GF-D8 (cell line): Measurements from ENCODE around the gene DPYD.

Source experiments
- DNase-seq: peaks from one replicate; lab custom pipeline; 2025; lab: John Stamatoyannopoulos, UW

DPYD gene

GRCh38 chr1:97920832-97921571 is at the start of gene DPYD:
Gene DPYD (minus strand): TSS chr1:97921034. CDS start chr1:97920922, 112 bp downstream.
- peak; percentile 71 for DNase-seq

GRCh38 chr1:97960470-97960869 is 39.6 kb upstream of the DPYD start:
- no peak for DNase-seq

- DNase-seq, result no peak
Measured at GRCh38 chr1:97947695-97948094, 26.9 kb upstream of the DPYD start.

GRCh38 chr1:97943354-97943753 is 22.5 kb upstream of the DPYD start:
- DNase-seq, result no peak

DNA sequence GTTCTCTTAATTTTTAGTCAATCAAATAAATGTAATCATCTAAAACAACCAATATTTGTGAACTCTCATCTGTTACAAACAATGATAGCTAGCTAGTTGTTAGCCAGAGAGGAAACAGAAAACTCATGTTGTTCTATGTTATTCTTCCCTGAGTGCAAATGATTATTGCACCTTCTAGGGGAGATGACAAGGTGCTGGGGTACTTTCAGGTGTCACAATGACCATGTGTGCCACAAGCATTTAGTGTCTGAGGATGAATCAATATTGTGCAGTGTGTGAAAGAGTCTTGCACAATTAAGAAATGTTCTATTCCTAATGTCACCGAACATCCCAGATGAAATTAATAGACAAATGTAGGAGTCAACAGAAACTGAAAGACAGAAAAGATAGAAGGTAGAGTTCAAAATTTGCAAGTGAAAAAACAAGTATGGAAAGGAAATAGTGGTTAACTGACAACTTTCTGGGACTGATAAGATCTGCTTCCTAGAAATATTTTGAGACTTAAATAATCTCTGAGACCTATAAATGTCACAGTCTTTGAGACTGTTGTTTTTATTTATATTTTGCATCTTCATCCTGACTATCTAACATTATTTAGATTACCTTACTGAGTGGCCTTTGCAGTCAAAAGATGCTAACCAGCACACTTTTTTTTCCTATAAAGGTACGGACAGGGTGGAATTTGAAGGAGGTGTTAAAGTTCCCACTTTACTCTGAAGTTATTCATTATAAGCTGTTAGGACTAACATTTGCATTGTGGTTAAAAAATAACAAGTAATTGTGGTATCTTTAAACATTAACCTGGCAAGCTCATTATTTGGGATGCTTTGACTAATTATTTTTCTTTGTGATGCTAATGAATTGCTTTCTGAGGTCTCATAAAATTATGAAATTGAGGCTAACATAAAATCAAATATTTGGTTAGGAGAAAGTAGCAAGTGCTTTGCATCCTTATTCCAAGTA is 21.6 kb upstream of the DPYD start:
- DNase-seq, result no peak

DNA sequence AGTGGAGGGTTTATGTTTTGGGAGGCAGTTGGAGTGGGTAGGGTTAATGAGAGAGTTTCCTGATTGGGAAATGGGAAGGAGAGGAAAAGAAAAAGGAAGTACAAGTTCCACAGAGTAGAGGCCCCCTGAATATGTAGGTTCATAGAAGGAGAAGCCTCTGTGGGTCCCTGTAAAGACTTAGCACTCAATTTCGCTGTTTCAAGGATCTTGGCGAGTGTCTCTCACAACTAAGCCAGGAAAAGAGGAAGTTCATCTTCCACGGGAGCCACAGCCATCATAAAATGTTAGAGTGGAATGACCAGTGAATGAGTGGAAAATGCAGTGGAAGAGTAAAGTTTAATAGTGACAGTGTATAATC is 17.4 kb upstream of the DPYD start:
- DNase-seq, result peak; percentile 73

- no peak for DNase-seq
Measured at GRCh38 chr1:97936976-97937375, 16.1 kb upstream of the DPYD start.

- DNase-seq, result no peak
Measured at GRCh38 chr1:97934491-97934890, 13.7 kb upstream of the DPYD start.

DNA sequence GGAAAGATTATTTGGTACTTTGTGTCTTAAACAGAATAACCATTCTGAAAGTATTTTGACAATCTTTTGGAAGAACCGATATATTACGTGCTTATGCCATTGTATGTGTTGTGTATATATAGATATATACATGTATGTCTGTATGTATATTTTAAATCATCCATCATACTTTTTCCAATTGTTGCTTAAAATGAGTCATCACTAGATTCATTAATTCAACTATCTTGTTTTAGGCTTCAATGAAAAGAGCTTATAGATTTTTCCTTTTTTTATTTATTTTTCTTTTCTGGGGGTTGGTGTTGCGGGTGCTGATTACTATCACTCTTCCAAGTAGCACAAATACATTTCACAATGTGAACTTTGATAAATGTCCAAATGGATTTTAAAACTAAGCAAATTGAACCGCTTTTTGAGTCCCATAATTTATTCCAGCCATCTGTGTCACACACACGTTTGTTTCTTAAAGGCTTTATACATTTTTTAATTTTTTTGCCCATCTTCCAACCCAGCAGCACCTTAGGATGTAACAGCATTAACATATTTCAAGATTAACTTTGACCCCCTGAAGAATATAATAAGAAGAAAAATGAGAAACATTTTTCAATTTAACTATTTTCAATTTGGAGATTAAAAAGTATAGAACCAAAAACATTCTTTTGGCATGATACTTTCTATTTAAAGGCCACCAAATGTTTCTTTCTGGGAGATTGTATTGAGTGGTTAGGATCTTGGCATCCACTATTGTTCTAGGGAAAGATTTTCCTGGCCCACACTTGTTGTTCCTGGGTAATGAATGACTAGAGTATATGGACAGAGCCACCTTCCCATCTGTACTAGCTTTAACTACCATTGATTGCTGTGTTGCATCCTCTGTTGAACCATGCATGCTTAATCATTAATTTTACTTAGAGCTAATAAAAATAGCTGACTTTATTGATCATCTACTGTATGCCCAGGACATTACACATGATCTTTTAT is 9.3 kb upstream of the DPYD start:
- DNase-seq, result no peak

- DNase-seq, result no peak
Measured at GRCh38 chr1:97926017-97926708, 5.3 kb upstream of the DPYD start.

GRCh38 chr1:97925151-97925550 is 4.3 kb upstream of the DPYD start:
- no peak for DNase-seq

DNA sequence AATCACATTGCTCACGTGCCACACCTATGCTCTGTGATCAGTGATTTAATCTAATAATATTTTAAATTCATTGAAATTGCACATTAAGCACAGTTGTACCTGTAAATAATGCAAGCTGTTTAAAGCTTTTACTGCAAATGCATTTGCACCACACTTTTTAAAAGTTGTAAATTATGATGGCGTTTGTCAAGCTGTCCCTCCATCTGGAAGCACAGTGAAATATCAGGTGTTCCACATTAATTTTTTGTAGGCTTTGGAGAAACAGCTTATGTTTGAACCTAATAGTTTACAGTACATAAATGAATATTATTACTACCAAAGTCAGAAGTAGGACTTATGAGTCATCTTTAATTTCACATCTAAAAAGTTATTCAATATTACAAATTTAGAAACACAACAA is 3.0 kb upstream of the DPYD start:
- no peak for DNase-seq

DNA sequence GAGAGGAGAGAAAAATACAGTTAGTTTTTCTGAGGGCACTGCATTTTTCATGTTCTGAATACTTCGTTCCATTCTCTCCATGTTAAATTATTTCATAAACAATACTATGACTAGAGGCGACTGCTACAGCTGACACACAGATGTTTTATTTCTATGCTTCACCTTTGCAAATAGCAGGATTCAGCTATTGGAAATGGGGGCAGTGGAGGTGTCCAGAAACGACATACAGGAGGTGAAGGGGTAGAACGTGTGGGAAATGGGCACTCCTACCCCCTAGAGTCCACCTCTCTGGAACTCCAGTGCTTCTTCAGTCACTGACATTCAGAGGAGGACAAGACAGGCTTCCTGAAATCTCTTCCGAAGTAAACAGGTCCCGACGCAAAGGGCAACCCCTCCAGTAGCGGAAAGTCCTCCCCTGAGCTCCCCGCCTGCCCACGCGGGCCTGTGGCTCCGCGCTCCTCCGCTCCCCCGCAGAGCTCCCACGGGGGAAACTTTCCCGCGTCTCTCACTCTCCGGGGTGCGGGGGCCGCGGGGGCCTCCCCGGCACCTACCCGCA is 480 bp downstream of the DPYD start:
- DNase-seq, result peak; percentile 55

DNA sequence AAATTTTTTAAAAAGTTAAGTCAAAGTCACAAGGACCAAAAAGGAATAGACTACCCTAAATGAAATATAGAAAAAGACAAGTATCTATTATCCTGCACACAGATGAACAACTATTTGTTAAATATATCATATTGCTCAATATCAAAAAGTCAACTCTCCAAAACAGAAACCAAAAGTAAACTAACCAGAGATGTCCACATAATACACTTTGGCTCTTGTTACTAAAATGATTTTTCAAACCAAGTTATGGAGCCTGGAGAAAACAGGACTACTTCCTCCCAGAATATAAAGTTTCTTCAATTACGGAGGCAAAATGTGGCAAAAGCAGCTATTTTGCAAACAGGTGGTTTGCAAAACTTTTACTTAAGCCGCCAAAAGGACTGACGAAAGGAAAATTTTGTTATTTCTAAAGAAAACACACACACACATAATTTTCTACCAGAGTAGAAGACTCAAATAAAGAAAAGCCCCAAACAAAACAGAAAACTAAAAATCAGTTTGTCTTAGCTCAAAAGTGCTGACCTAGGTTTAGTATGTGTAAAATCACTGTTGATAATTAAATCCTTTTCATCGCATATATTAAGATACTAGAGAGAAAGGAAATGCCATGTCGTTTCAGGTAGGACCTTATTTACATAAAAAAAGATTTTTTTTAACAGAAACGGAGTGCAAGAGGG is 1.1 kb downstream of the DPYD start:
- DNase-seq, result no peak

GRCh38 chr1:97918961-97919360 is 1.9 kb downstream of the DPYD start:
- DNase-seq, result no peak

DNA sequence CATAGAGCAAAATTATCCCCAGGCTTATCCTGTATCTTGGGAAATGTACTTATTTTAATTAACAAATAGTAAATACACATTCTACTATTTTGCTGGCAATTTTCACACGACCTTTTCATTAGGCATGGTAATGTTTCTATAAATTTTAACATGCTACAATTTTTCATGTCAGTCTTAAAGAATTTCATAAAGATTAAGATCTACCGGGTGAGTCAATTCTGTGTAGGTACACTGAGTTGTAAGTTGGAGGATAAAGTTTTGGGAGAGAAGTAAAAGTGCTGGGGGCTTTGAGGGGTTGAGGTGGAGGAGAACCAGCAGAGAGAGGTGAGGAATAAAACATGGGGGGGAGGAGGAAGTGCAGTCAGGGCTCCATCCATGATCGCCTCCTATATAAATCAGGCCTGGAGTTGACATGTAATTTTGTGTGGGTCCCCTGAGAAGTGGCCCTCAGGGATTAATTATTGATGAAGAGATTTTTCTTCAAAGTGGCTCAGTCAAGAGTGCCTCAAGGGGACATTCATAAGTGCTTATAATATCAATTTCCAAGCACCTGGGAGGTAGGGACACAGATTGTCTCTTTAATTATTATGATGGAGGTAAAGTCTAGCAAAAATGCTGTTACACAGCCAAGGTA is 7.2 kb downstream of the DPYD start:
- no peak for DNase-seq

GRCh38 chr1:97911266-97912215 is 9.3 kb downstream of the DPYD start:
- no peak for DNase-seq

DNA sequence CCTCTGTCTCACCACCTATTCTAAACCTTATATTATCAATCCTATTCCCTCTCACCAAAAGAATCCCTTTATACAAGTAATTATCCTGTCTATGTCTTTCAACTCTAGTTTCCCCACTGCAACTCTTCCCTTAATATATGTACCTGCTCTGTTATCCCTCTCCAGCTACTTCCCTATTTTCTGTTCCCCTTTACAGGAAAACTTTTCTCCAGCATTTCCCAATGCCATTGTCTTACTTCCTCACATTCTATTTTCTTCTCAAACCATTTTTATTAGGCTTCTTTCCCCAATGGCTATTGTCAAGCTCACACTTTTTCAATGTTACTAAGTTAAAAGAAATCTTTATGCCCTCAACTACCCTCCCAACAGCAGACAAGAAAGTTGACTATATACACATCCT is 11.6 kb downstream of the DPYD start:
- DNase-seq, result no peak

- no peak for DNase-seq
Measured at GRCh38 chr1:97907886-97908285, 12.9 kb downstream of the DPYD start.
